ENCODE measurements around the gene ERP27.

GRCh38 chr12:14953752-14954151, 15.4 kb upstream of the ERP27 start:
- no peak for TF ChIP-seq CTCF (IDR thresholded peaks at IDR 0.05)
- no peak for TF ChIP-seq FOXJ3 (CRISPR knock-in tag; IDR thresholded peaks at IDR 0.05; ENCODE audit: borderline replicate concordance)
- no peak for TF ChIP-seq ATF2 (CRISPR knock-in tag; IDR thresholded peaks at IDR 0.05; ENCODE audit: borderline replicate concordance, low read depth)
- TF ChIP-seq ZNF121 (CRISPR knock-in tag; IDR thresholded peaks at IDR 0.05), result no peak
- TF ChIP-seq USF2 (CRISPR knock-in tag; IDR thresholded peaks at IDR 0.05), result no peak
- TF ChIP-seq CREM (CRISPR knock-in tag; IDR thresholded peaks at IDR 0.05), result no peak
- TF ChIP-seq ERG (CRISPR knock-in tag; IDR thresholded peaks at IDR 0.05), result no peak
- no peak for TF ChIP-seq ZMAT4 (CRISPR knock-in tag; IDR thresholded peaks at IDR 0.05)
- no peak for TF ChIP-seq SOX15 (CRISPR knock-in tag; IDR thresholded peaks at IDR 0.05)
- no peak for TF ChIP-seq JUN (CRISPR knock-in tag; IDR thresholded peaks at IDR 0.05)
- TF ChIP-seq SP1 (CRISPR knock-in tag; conservative IDR thresholded peaks at IDR 0.05), result no peak
- TF ChIP-seq MAX (CRISPR knock-in tag; IDR thresholded peaks at IDR 0.05), result no peak

Data from WTC11 (cell line).